ENCODE measurements around the gene GARIN5A.
A peak's percentile ranks its signal among the peaks of the same experiment; 100 is the strongest.

Gene GARIN5A

DNA sequence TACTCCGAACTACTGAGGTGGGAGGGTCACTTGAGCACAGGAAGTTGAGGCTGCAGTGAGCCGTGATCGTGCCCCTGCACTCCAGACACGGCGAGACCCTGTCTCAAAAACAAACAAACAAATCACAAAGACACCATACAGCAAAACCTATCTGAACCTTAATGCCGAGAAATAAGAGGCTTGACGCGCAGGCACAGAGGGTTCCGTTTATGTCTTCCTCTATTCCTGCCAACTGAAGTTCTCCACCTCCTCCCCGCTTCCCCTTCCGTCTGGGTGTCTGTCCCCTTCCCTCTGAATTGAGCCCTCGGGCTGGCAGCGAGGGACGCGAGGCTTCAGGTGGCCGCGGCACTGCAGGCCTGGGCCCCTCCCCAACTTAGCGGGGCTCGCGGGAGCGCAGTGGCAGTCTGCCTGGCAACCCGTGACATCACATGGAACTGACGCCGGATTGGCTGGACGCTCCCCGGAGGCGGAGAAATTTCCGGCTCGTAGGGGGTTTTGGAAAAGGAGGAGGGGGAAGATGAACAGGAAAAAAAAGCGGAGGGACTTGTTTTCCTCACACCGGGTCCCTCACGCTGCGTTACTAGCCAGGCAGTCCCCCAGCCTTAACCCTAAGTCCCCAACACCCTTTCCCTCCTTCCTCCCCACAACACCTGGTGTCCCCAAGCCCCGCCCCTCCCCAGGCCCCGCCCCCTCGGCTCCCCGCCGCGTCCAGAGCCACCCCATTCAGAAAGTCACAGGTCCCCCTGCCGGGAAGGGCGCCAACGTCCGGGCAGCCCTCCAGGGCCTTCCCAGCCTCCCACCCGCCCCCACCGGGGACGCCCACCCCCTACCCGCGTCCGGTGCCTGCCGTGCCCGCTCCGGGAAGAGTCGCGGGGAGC is 45.1 kb downstream of the GARIN5A start:
- DNase-seq (ENCODE audit: low read depth) = peak; percentile 41
- peak overlapping the region; percentile 51 for H3K4me3 ChIP-seq (ENCODE audit: low read depth, low read length)
- TF ChIP-seq, protein P1, sequence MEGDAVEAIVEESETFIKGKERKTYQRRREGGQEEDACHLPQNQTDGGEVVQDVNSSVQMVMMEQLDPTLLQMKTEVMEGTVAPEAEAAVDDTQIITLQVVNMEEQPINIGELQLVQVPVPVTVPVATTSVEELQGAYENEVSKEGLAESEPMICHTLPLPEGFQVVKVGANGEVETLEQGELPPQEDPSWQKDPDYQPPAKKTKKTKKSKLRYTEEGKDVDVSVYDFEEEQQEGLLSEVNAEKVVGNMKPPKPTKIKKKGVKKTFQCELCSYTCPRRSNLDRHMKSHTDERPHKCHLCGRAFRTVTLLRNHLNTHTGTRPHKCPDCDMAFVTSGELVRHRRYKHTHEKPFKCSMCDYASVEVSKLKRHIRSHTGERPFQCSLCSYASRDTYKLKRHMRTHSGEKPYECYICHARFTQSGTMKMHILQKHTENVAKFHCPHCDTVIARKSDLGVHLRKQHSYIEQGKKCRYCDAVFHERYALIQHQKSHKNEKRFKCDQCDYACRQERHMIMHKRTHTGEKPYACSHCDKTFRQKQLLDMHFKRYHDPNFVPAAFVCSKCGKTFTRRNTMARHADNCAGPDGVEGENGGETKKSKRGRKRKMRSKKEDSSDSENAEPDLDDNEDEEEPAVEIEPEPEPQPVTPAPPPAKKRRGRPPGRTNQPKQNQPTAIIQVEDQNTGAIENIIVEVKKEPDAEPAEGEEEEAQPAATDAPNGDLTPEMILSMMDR (IDR thresholded peaks at IDR 0.05; ENCODE audit: low read depth, low read length, missing control alignments) = no peak
- in situ Hi-C loops (cut with HindIII; ENCODE audit: low sequenced_read_pairs) = no loop called here

DNA sequence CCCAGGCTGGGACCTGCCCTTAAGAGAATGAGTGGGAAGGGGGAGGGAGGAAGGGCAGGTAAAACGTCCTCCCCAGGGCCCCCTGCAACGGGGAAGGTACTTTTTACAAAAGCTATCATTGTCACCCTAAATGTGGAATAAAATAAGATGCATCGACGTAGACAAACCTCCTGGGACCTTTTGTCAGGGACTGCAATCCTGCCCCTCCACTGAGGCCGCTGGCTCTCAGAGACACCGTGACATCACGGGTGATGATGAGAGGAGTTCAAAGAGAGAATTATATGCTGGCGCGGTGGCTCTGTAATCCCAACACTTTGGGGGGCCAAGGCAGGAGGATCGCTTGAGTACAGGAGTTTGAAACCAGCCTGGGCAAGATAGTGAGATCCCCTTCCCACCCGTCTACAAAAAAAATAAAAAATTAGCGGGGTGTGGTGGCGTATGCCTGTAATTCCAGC is 45.7 kb downstream of the GARIN5A start:
- no peak for DNase-seq (ENCODE audit: low read depth)
- in situ Hi-C loops (cut with HindIII; ENCODE audit: low sequenced_read_pairs) = no loop called here
- TF ChIP-seq, protein P1 (IDR thresholded peaks at IDR 0.05; ENCODE audit: low read depth, low read length, missing control alignments) = no peak
- H3K4me3 ChIP-seq (ENCODE audit: low read depth, low read length) = peak overlapping the region; percentile 51

DNA sequence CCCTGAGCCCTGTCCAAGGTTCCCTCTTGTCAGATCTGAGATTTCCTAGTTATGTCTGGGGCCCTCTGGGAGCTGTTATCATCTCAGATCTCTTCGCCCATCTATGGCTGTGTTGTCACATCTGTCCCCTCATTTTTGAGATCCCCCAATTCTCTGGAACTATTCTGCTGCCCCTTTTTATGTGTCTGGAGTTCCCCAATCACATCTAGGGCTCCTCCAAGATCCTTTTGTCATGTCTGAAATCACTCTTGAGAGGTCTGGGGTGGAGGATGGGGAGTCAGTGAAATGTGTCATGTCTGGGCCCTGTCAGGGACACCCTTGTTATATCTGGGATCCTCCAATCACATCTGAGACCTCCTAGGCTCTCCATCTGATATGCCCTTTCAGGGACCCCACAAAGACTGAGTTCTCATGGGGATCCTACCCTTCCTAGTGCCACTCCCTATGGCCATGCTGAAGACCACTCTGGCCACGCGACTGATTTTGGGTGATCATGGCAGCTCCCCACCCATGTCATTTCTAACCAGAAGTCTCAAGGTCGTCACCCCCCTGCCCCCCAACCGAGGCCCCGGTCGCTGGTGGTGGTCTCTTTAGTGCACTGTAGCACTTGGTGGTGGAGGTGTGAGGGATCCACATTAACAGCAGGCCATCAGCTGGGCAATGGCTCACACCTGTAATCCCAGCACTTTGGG is 47.7 kb downstream of the GARIN5A start:
- H3K4me3 ChIP-seq (ENCODE audit: low read depth, low read length) = no peak overlapping the region
- in situ Hi-C loops (cut with HindIII; ENCODE audit: low sequenced_read_pairs) = no loop called here
- TF ChIP-seq, protein P1 (IDR thresholded peaks at IDR 0.05; ENCODE audit: low read depth, low read length, missing control alignments) = no peak
- DNase-seq (ENCODE audit: low read depth) = no peak

DNA sequence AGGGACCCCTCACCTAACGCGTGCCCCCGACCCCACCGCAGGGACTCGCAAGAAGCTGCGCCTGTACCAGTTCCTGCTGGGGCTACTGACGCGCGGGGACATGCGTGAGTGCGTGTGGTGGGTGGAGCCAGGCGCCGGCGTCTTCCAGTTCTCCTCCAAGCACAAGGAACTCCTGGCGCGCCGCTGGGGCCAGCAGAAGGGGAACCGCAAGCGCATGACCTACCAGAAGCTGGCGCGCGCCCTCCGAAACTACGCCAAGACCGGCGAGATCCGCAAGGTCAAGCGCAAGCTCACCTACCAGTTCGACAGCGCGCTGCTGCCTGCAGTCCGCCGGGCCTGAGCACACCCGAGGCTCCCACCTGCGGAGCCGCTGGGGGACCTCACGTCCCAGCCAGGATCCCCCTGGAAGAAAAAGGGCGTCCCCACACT is 48.6 kb downstream of the GARIN5A start:
- in situ Hi-C loops (cut with HindIII; ENCODE audit: low sequenced_read_pairs) = no loop called here
- peak overlapping the region; percentile 27 for H3K4me3 ChIP-seq (ENCODE audit: low read depth, low read length)
- TF ChIP-seq, protein P1 (IDR thresholded peaks at IDR 0.05; ENCODE audit: low read depth, low read length, missing control alignments) = no peak
- DNase-seq (ENCODE audit: low read depth) = peak; percentile 42

DNA sequence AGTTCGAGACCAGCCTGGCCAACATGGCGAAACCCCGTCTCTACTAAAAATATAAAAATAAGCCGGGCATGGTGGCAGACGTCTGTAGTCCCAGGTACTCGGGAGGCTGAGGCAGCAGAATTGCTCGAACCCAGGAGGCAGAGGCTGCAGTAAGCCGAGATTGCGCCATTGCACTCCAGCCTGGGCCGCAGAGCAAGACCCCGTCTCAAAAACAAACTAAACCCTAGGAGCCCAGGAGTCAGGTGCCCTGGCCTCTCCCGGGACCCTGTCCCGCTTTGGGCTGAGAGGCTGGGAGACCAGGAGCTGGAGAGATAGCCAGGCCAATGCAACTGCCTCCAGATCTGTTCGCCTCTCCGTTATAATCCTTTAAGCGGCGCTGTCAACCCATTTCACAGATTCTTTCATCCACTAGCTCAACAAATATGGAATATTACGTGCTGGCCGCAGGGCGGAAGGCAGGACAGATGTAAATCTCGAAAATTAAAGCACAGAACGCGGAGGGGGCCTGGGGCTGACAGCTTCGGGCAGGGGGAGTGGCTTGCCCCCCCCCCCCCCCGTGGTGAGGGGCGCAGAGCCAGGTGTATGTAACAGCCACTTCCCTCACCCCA is 49.2 kb downstream of the GARIN5A start:
- H3K4me3 ChIP-seq (ENCODE audit: low read depth, low read length) = peak overlapping the region; percentile 27
- no peak for DNase-seq (ENCODE audit: low read depth)
- TF ChIP-seq, protein P1 (IDR thresholded peaks at IDR 0.05; ENCODE audit: low read depth, low read length, missing control alignments) = no peak
- in situ Hi-C loops (cut with HindIII; ENCODE audit: low sequenced_read_pairs) = no loop called here

DNA sequence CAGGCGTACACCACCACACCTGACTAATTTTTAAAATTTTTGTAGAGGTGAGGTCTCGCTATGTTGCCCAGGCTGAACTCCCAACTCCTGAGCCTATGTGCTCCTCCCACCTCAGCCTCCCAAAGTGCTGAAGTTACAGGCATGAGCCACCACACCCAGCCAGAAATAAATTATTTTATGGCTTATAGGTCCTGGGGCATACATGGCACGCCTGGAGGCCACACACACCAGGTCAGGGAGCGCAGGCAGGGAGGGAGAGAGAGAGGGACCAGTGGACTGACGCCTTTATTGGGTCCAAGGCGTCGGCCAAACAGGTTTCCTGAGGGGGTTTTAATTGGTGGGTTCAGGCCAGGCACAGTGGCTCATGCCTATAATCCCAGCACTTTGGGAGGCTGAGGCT is 51.1 kb downstream of the GARIN5A start:
- in situ Hi-C loops (cut with HindIII; ENCODE audit: low sequenced_read_pairs) = no loop called here
- DNase-seq (ENCODE audit: low read depth) = no peak
- no peak overlapping the region for H3K4me3 ChIP-seq (ENCODE audit: low read depth, low read length)
- TF ChIP-seq, protein P1 (IDR thresholded peaks at IDR 0.05; ENCODE audit: low read depth, low read length, missing control alignments) = no peak
